Measurements from ENCODE around the gene RASA1.

Gene RASA1

DNA sequence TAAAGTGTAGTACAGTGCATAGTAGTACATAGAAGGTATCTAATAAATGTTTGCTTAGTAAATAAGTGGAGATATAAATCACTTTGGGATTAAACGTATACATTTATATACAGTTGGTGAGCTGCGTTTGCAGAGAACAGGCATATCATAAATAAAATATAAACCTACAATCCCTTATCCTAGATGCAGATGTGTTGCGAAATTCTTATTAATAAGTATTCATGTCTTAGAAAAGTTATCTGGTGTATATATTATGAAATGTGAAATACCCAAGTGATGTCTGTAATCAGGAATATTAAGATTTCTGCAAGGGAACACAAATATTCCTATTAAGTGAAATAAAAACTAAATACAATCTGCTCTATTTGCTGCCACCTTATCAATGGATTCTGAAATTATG lies 136.2 kb downstream of the RASA1 start:
- DNase-seq (ENCODE audit: low spot score) = no peak

DNA sequence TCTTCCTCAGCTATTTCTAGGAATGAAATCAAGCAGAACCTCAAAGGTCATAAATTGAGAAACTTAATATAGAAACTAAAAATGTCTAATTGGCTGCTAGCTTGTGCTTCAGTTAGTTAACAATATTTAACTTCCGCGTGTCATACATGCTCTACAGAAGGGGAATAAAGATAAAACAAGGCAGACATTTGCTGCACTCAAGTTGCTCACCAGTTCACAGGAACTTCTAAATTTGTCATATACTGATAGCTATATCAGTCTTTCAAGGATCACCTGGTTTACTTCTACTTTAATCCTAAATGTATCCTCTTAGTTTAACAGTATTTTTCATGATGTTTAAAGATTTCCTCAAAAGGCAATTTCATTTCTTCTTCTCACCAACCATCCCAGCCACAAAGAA lies 136.7 kb downstream of the RASA1 start:
- DNase-seq (ENCODE audit: low spot score) = no peak

GRCh38 chr5:87405472-87406155 lies 137.9 kb downstream of the RASA1 start:
- DNase-seq (ENCODE audit: low spot score) = no peak

- no peak for DNase-seq (ENCODE audit: low spot score)
Observed at GRCh38 chr5:87408204-87408603, 140.5 kb downstream of the RASA1 start.

DNA sequence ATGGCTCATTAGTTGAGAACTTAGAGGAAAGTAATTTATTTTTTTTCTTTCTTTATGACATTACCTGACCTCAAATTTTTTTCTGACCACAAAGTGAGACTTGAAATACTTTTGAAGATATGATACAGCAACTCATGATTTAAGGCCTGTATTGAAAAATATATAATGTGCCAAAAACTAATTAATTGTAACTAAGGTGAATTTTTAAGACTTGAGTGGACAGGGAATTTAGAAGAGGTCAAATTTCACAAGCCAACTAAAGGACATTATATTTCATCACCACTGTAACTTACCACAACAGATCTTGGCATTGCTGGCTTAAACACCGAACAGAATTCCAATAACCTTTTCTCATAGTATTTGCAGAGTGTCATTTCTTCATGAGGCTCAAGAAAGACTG lies 143.2 kb downstream of the RASA1 start:
- no peak for DNase-seq (ENCODE audit: low spot score)

DNA sequence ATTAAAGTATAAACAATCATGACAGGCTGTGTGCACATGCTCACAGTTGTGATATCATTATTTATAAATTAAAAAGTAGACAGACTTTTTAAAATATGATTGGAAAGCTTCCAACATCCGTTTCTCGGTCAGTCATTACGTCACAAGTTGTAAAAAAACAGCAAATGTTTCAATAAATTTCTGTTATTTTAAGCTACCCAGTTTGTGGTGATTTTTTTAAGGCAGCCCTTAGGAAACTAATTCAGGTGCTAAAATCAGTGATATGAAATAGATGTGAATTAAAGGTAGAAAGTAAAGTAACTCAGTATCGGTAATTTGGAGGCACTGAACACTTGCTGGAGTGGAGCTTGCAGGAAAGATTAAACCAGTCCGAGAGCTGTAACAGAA lies 143.9 kb downstream of the RASA1 start:
- no peak for DNase-seq (ENCODE audit: low spot score)

DNA sequence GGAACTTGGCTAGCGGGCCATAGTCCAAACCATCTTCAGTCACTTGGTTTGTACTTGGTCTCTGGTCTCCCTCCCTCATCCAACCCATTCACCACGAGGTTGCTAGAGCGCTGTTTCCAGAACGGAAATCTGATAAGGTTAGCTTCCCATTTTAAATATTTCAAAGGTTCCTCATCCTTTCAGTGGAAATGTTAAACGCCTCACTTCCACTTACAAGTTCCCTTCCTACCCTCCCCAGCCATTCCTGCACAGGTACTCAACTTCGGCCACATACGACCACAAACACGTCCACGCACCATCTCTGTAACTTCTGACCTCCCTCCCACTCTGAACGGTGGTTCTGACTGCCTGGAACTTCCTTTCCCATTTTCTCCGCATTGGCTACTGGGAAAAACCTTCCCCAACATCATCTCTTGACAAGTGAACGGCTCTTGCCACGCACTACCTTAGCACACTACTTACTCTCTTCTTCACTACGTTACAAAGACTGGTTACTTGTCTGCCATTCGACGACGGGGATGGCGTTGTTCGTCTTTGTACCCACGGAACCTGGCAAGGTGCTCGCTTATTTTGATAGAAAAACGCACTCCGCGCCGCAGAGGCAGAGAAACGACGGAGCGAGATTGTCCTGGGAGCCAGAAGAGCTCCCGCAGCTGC lies 144.4 kb downstream of the RASA1 start:
- DNase-seq (ENCODE audit: low spot score) = peak; percentile 37

- DNase-seq (ENCODE audit: low spot score) = peak; percentile 99
Observed at GRCh38 chr5:87412630-87413342, 145.1 kb downstream of the RASA1 start, which contains the start of gene CCNH. Gene CCNH (minus strand): TSS chr5:87412930. CDS start chr5:87412794, 136 bp downstream.

DNA sequence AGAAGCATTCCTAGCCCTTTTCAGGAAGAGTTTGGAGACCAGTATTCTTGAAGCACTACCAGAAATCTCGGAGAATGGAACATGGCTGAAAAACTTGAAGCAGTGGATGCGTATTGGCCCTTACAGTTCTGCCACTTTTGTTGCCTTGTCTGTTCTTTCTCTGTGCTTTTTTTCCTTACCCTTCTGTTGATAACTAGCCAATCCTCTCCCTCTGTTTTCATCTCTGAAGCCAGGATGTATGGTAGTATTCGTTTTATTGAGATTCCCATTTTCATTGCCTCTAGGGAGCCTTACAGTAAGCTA lies 145.6 kb downstream of the RASA1 start:
- DNase-seq (ENCODE audit: low spot score) = no peak

GRCh38 chr5:87418506-87418905 lies 150.8 kb downstream of the RASA1 start:
- DNase-seq (ENCODE audit: low spot score) = no peak

DNA sequence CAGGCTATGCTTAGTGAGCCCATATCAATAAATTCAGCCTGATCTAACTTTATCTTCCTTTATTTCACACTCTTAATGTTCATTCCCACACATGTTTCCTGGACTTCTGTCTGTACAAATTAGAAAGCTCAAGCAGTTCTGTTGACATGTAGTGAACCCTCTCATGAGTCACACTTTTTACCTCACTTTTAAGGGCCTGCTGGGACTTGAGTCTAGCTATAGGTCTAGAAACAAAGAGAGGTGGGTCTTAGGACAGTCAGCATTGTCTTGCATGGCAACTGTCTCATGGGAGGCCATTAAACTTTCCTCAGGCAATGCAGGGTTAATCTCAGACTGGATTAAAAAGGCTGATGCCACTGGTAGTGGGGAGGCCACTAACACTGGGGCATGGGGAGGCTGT lies 153.6 kb downstream of the RASA1 start:
- no peak for DNase-seq (ENCODE audit: low spot score)

DNA sequence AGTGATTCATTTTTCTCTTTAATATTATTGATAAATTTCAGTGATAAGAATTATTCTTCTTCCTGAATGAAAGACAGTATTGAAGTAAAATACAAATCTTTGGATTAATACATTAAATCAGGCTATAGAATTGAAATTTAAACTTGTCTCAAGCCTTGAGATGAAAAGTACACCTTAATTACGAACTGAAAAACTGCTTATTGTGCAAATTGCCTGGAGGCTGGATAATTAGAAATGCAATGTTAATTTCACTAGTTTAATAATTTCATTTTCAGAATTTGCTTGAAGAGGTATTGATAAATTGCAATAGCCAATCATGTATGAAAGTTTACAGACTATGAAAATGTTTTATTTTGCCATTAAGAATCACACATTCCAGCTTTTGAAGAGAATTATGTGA lies 156.1 kb downstream of the RASA1 start:
- DNase-seq (ENCODE audit: low spot score) = no peak

- no peak for DNase-seq (ENCODE audit: low spot score)
Observed at GRCh38 chr5:87430863-87431457, 163.3 kb downstream of the RASA1 start.

GRCh38 chr5:87432460-87432859 lies 164.8 kb downstream of the RASA1 start:
- no peak for DNase-seq (ENCODE audit: low spot score)

DNA sequence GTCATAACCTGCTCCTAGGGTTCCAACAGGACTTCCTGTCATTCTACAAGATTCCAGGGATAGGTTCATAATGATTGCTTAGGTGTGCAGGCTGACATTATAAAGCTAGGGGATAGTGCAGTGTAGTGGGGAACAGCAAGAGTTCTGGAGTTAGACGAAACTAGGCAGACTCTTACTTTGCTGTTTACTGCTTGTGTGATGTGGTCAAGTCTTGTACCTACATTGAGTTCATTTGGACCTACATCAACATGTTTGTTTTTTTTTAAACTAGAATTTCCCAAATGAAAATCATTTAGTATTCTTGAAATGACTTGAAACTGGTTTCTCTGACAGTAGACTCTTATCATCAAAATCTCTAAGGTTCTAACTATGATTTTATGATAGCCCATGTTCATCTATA lies 166.3 kb downstream of the RASA1 start:
- no peak for DNase-seq (ENCODE audit: low spot score)

DNA sequence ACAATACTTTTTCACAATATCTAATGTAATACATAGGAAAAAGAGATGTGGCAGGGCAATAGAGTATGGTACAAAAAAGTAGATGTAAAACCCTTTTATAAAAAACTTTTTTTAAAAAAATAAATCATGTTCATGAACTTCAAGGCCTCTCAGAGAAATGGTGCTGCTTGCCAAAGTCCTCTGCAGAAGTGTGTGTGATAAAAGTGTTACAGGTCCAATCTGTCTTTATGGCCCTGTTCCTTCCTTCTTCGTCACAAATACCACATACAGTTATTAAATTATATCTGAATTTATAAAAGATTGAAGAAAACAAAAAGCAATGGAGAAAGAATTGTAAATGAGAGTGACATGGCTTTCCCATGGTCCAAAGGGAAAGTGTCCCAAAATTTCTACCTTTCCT lies 166.8 kb downstream of the RASA1 start:
- no peak for DNase-seq (ENCODE audit: low spot score)

DNA sequence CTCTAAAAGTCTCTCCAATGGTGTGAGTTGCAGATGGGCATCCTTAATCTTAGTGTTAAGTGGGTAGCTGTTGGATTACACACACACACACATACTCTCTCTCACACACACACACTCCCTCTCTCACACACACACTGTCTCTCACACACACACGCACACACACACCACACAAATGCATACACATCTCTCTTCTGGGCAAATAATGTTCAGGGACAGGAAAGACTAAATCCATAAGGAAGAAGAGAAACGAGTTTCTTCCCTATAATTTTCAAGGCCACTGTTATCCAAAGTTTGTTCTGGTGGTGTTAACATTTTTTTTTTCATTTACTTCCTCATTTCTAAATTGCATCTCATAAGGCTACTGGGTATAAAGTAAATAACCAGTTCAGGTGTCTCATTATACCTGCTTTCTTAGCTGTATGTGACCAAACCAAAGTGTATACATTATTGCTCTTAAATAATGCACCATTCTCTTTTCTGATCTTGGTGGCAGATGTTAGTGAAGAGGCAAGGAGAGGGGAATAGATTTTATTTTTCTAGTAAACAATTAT lies 167.5 kb downstream of the RASA1 start:
- DNase-seq (ENCODE audit: low spot score) = no peak

GRCh38 chr5:87437724-87438123 lies 170.0 kb downstream of the RASA1 start:
- DNase-seq (ENCODE audit: low spot score) = no peak

- DNase-seq (ENCODE audit: low spot score) = no peak
Observed at GRCh38 chr5:87438231-87438630, 170.5 kb downstream of the RASA1 start.

Data from putamen (tissue), 1 donor.